Measurements from ENCODE around the gene SLC35G2. TPM values are rescaled to one million over a fixed set of nuclear protein-coding genes. Genes with fewer than 3 reads are reported as not detected.
"Not testable (repeated sequence)": the region's sequence is repeated elsewhere in the genome, so short reads cannot be mapped to it uniquely, and the experiment has no call there.

Gene SLC35G2
- total and polyA plus RNA-seq, 2 of the 4 experiments (the other 2 are of a cell fraction), result 6.6 to 7.0 TPM

- H4K91ac ChIP-seq (ENCODE audit: insufficient read depth, low read depth, low read length); H2AK9ac ChIP-seq (replicated peaks; ENCODE audit: low read depth, low read length, poor library complexity); H2BK5ac ChIP-seq (ENCODE audit: low read depth, low read length, poor library complexity, severe bottlenecking); H3K9ac ChIP-seq (ENCODE audit: low read depth, low read length); H2BK120ac ChIP-seq (ENCODE audit: low read depth, low read length); dilution Hi-C loops (cut with HindIII; ENCODE audit: low sequenced_read_pairs, unreplicated experiment); H3K27ac ChIP-seq (ENCODE audit: insufficient read depth, low read length); H2BK20ac ChIP-seq (ENCODE audit: low read depth, low read length); H4K5ac ChIP-seq (ENCODE audit: low read depth, low read length); H3K18ac ChIP-seq (ENCODE audit: low read depth, low read length); H3K4me3 ChIP-seq (ENCODE audit: insufficient read depth, low read depth, low read length); H2AFZ ChIP-seq (replicated peaks; ENCODE audit: low read length, poor library complexity); H3K4me1 ChIP-seq (ENCODE audit: control insufficient read depth, insufficient read depth, low read length); H3K14ac ChIP-seq (replicated peaks; ENCODE audit: low read depth, low read length); DNase-seq; H3K36me3 ChIP-seq (ENCODE audit: control insufficient read depth, insufficient read depth, low read length); H3K4me2 ChIP-seq (ENCODE audit: low read depth, low read length); intact Hi-C loops (cut with micrococcal nuclease); BruUV-seq (replicated peaks); CTCF ChIA-PET; POLR2A ChIA-PET (ENCODE audit: unreplicated experiment); H3K4ac ChIP-seq (ENCODE audit: low read depth, low read length); ATAC-seq (ENCODE audit: low read depth); H3K56ac ChIP-seq (ENCODE audit: extremely low read depth, insufficient read depth, low read length); H3K23ac ChIP-seq (ENCODE audit: low read depth, low read length); H2AK5ac ChIP-seq (ENCODE audit: low read depth, low read length); H4K8ac ChIP-seq (ENCODE audit: low read depth in 2 of 2, low read length in 2 of 2); H3K27me3 ChIP-seq (ENCODE audit: control insufficient read depth, insufficient read depth, low read length); in situ Hi-C loops (cut with MboI; ENCODE audit: low sequenced_read_pairs); H2BK15ac ChIP-seq (ENCODE audit: low read depth, low read length): not testable (repeated sequence)
- Histone ChIP-seq H3K9me1 (ENCODE audit: insufficient read depth, low read length) (peaks cover 16% of the 10 kb centered on the region), H4K20me1 (ENCODE audit: insufficient read depth, low read length) (peaks cover 33% of the 10 kb centered on the region), H3K9me3 (ENCODE audit: control insufficient read depth, insufficient read depth, low read length) (peaks cover 12% of the 10 kb centered on the region), H3K79me1 (ENCODE audit: low read depth in 1 of 2, low read length in 2 of 2) (peaks cover 28 to 57% of the 10 kb centered on the region in 2 experiments)
- no CpG with 5 or more reads among the region's 1 CpG for WGBS, 2 experiments (ENCODE audit: extremely low coverage in 2 of 2, insufficient read length in 1 of 2)
Measured at GRCh38 chr3:136902530-136902929, 83.6 kb downstream of the SLC35G2 start.

Measured in IMR-90 (cell line).